AG04450 (cell line): ENCODE measurements around the gene CHST3. TPM values are rescaled to one million over a fixed set of nuclear protein-coding genes. Genes with fewer than 3 reads are reported as not detected.

Experiments used
- CTCF ChIA-PET: fragments of 300-600, 350-600 bp; formaldehyde crosslinking; extraction: SDS; loops from one replicate; lab custom pipeline; 2022; ENCODE audit warnings: antibody characterized with exemption, inconsistent platforms; lab: Charles Lee
- POLR2A ChIA-PET: fragments of 350-600 bp; formaldehyde crosslinking; extraction: SDS; loops from one replicate; lab custom pipeline; 2021; ENCODE audit warnings: antibody characterized with exemption, inconsistent platforms; lab: Yijun Ruan, JAX
- DNase-seq: peaks from one replicate; pipeline ENCODE4 v3.0.0-alpha.2; 2011; ENCODE audit warnings: low read depth, low spot score
- H3K27ac ChIP-seq: one replicate; pipeline ENCODE4 v1.5.1; 2012; ENCODE audit warnings: low read depth, low read length, control low read depth
- H3K27me3 ChIP-seq: one replicate; pipeline ENCODE4 v1.6.0; 2012; ENCODE audit warnings: low read length; ENCODE audit not compliant: control insufficient read depth, insufficient read depth
- H3K4me3 ChIP-seq: 2 replicates; pipeline ENCODE4 v1.5.1; 2011; ENCODE audit warnings: mild to moderate bottlenecking, low read depth, low read length, control low read depth
- H3K9me3 ChIP-seq: 2 replicates; pipeline ENCODE4 v1.5.1; 2012; ENCODE audit warnings: low read length; ENCODE audit not compliant: control insufficient read depth, insufficient read depth
- polyA plus RNA-seq: library from polyadenylated mRNA; depleted of rRNA; stranded (reverse); fragments of >200 nt; gene quantifications from 2 replicates; pipeline ENCODE4 v1.2.3, GENCODE V29; 2011
- TF ChIP-seq, protein P1 (sequence below): IDR thresholded peaks from 2 replicates; pipeline ENCODE4 v1.5.1; 2011; ENCODE audit warnings: low read depth, low read length, control low read depth, inconsistent platforms

The CHST3 gene
- polyA plus RNA-seq, 1 experiment: 4.6 TPM

DNA sequence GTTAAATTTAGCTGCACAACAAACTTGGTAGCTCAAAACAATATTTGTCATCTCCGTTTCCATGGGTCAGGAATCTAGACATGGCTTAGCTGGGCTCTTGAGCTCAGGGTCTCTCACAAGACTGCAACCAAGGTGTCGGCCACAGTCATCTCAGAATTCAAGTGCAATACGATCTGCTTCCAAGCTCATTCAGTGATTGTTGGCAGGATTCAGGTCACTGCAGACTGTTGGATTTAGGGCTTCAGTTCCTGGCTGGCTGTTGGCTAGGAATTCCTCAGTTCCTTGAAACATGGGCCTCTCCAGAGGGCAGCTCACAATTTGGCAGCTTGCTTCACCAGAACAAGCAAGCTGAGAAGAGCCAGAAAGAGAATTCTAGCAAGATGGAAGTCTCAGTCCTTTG is 17.5 kb upstream of the CHST3 start:
- TF ChIP-seq, protein P1, sequence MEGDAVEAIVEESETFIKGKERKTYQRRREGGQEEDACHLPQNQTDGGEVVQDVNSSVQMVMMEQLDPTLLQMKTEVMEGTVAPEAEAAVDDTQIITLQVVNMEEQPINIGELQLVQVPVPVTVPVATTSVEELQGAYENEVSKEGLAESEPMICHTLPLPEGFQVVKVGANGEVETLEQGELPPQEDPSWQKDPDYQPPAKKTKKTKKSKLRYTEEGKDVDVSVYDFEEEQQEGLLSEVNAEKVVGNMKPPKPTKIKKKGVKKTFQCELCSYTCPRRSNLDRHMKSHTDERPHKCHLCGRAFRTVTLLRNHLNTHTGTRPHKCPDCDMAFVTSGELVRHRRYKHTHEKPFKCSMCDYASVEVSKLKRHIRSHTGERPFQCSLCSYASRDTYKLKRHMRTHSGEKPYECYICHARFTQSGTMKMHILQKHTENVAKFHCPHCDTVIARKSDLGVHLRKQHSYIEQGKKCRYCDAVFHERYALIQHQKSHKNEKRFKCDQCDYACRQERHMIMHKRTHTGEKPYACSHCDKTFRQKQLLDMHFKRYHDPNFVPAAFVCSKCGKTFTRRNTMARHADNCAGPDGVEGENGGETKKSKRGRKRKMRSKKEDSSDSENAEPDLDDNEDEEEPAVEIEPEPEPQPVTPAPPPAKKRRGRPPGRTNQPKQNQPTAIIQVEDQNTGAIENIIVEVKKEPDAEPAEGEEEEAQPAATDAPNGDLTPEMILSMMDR: no peak
- POLR2A ChIA-PET: no interaction called here
- Histone ChIP-seq H3K9me3 (peaks cover 37% of the 10 kb centered on the region), H3K27ac (no peak overlapping the region), H3K27me3 (peaks cover 12% of the 10 kb centered on the region), H3K4me3 (no peak overlapping the region)
- CTCF ChIA-PET: interaction anchor here (0.9 to 1.8 kb wide), 2 partner anchors 9 to 102 kb away, joined by 5 to 9 read pairs; no protein-coding TSS in a partner anchor
- no peak for DNase-seq

DNA sequence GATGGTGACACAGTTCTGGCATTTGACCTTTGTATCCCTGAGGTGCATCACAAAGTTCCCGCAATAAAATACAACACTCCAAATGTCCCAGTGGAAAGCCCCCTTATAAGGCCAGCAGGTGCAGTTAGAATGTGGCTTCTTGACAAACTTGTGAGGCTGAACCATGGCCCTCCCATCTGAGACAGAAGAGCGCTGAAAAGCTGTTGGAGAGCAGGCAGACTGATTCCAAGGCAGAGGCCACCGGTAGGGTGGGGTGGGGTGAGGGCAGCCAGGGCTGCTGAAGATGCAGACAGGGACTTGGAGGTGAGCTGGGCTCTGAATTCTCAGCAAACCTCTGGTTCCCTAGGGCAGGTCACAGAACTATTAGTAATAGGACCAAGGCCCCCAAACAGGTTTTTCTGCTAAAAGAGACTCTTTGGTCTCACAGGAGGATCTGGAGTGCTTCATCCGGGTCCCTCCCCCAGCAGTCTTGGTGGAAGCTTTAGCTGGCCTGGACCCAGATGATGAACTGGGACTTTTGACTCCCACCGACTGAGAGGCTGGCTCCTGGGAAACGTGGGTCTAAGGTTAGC is 15.6 kb upstream of the CHST3 start:
- ChIA-PET CTCF (no interaction called here), POLR2A (no interaction called here)
- no peak for DNase-seq
- Histone ChIP-seq H3K27ac (no peak overlapping the region), H3K9me3 (peaks cover 36% of the 10 kb centered on the region), H3K27me3 (peaks cover 12% of the 10 kb centered on the region), H3K4me3 (no peak overlapping the region)
- TF ChIP-seq, protein P1: no peak

DNA sequence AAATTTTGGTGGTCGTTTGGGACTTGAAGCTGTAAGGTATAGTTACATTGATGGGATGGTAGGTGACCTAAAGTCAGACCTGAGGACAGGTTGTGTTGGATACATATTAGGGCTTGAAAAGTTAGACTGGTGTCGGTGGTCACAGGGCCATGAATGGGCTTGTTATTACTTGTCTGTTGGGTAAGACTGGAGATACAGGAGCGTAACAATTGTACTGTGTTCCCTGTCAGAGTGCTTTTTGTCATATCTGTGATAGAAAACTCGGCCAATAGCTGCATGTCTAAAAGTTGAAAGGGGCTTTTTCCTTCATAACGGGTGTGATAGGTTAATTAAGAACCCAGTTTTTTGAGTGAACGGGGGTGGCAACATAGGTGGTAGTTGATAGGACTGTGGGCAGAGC is 13.5 kb upstream of the CHST3 start:
- DNase-seq: no peak
- ChIA-PET CTCF (no interaction called here), POLR2A (no interaction called here)
- Histone ChIP-seq H3K9me3 (peaks cover 28% of the 10 kb centered on the region), H3K27me3 (peaks cover 10% of the 10 kb centered on the region), H3K27ac (no peak overlapping the region), H3K4me3 (no peak overlapping the region)
- TF ChIP-seq, protein P1: no peak

DNA sequence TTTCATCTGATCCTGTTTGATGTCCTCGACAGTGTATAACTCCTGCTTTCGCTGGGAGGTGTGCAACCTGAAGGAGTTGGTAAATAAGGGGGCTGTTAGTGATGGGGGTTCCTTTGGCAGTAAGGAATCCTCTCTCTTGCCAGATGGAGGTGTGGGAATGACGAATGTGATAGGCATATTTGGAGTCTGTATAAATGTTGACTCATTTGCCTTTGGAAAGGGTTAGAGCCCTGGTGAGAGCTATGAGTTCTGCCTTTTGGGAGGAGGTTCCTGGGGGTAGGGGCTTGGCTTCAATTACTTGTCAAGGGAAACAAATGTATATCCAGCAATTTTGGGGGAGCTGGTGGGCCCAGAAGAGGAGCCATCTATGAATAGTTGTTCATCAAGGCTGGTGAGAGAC is 11.4 kb upstream of the CHST3 start:
- Histone ChIP-seq H3K4me3 (no peak overlapping the region), H3K9me3 (peaks cover 16% of the 10 kb centered on the region; the same call in 1 of the 2 replicates), H3K27ac (no peak overlapping the region), H3K27me3 (peaks cover 10% of the 10 kb centered on the region)
- no peak for DNase-seq
- ChIA-PET POLR2A (interaction anchor here (0.6 kb wide), 1 partner anchor 264 kb away, joined by 3 read pairs; no protein-coding TSS in a partner anchor), CTCF (interaction anchor here (1.3 to 8.1 kb wide), 2 partner anchors 95 to 270 kb away, joined by 4 to 75 read pairs; no protein-coding TSS in a partner anchor)
- TF ChIP-seq, protein P1: no peak

DNA sequence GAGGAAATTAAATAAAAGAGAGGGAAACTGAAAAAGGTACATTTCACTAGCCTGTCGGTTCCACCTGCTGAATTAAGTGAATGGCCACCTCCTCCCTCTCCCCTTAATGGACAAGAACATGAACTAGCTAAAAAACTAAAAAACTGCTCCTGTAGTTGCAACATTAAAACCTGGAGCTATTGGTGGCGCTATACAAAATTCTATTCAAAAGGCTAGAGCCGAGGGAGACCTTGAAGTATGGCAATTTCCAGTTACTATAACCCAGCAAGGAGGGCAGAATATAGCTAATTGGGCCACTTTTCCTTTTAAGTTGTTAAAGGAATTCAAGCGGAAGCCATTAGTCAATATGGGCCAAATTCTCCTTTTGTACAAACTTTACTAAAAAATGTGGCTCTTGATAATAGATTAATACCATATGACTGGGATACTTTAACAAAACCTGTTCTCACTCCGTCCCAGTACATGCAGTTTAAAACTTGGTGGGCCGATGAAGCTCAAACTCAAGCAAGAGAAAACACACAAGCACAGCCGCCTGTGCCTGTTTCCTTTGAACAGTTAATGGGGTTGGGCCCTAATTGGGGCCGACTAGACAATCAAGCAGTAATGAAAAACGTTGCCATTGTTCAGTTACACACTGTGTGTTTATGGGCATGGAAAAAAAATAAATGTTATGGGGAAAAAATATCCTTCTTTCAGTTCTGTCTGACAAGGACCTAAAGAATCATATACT is 6.5 kb upstream of the CHST3 start:
- ChIA-PET CTCF (interaction anchor here (1.1 to 8.1 kb wide), 2 partner anchors 90 to 168 kb away, joined by 3 to 75 read pairs; no protein-coding TSS in a partner anchor), POLR2A (no interaction called here)
- TF ChIP-seq, protein P1: peak; percentile 19; the same call in 1 of the 2 replicates
- DNase-seq: no peak
- Histone ChIP-seq H3K9me3 (peaks cover 13% of the 10 kb centered on the region; the same call in 1 of the 2 replicates), H3K27me3 (no peaks in the 10 kb centered on the region), H3K27ac (no peak overlapping the region), H3K4me3 (no peak overlapping the region)
